HepG2 (cell line): ENCODE measurements around the gene SUV39H2. TPM values are rescaled to one million over a fixed set of nuclear protein-coding genes. Genes with fewer than 3 reads are reported as not detected.
A peak's percentile ranks its signal among the peaks of the same experiment; 100 is the strongest.

Experiments
- ARID2 ChIP-seq: sonication (generic); formaldehyde crosslinking; IDR thresholded peaks from 2 replicates; pipeline ENCODE4 v1.8.1; 2022; ENCODE audit warnings: mild to moderate bottlenecking, missing genetic modification reagents, borderline replicate concordance
- CREBL2 ChIP-seq: sonication (generic); formaldehyde crosslinking; IDR thresholded peaks from 2 replicates; pipeline ENCODE4 v1.8.1; 2023; ENCODE audit warnings: missing genetic modification reagents, mild to moderate bottlenecking, borderline replicate concordance
- FOXK1 ChIP-seq: sonication (generic); formaldehyde crosslinking; IDR thresholded peaks from 2 replicates; pipeline ENCODE4 v1.4.0; 2020; ENCODE audit warnings: low read depth, missing genetic modification reagents, borderline replicate concordance
- HNF4A ChIP-seq: sonication (generic); formaldehyde crosslinking; IDR thresholded peaks from 2 replicates; pipeline ENCODE4 v1.4.0; 2020; ENCODE audit warnings: missing genetic modification reagents
- IRF2 ChIP-seq: IDR thresholded peaks from 2 replicates; pipeline ENCODE4 v1.6.1; 2018; ENCODE audit warnings: missing genetic modification reagents, missing compliant biosample characterization
- KLF11 ChIP-seq: IDR thresholded peaks from 2 replicates; pipeline ENCODE4 v1.6.1; 2016; ENCODE audit warnings: missing compliant biosample characterization
- MATR3 ChIP-seq: sonication (generic); formaldehyde crosslinking; IDR thresholded peaks from 2 replicates; pipeline ENCODE4 v1.4.0; 2020; ENCODE audit warnings: missing genetic modification reagents
- PAX8 ChIP-seq: sonication (generic); formaldehyde crosslinking; IDR thresholded peaks from 2 replicates; pipeline ENCODE4 v1.8.0; 2022; ENCODE audit warnings: mild to moderate bottlenecking, missing genetic modification reagents, borderline replicate concordance
- SMARCC2 ChIP-seq: fragments of 450-650 bp; IDR thresholded peaks from 2 replicates; pipeline ENCODE4 v1.6.1; 2017; ENCODE audit warnings: antibody characterized with exemption, mild to moderate bottlenecking
- SNAI1 ChIP-seq: sonication (generic); formaldehyde crosslinking; IDR thresholded peaks from 2 replicates; pipeline ENCODE4 v1.5.0; 2020; ENCODE audit warnings: mild to moderate bottlenecking, missing genetic modification reagents, borderline replicate concordance
- TBX2 ChIP-seq: sonication (generic); formaldehyde crosslinking; IDR thresholded peaks from 2 replicates; pipeline ENCODE4 v1.5.0; 2020; ENCODE audit warnings: missing genetic modification reagents, mild to moderate bottlenecking, borderline replicate concordance
- TGIF2 ChIP-seq: IDR thresholded peaks from 2 replicates; pipeline ENCODE4 v1.6.1; 2016; ENCODE audit warnings: control low read depth, missing compliant biosample characterization
- ZNF337 ChIP-seq: sonication (generic); formaldehyde crosslinking; IDR thresholded peaks from 2 replicates; pipeline ENCODE4 v1.5.1; 2020; ENCODE audit warnings: missing genetic modification reagents, low read depth, mild to moderate bottlenecking, borderline replicate concordance
- ZNF556 ChIP-seq: sonication (generic); formaldehyde crosslinking; IDR thresholded peaks from 2 replicates; pipeline ENCODE4 v1.4.0; 2020; ENCODE audit warnings: mild to moderate bottlenecking, missing genetic modification reagents, borderline replicate concordance
- ZNF558 ChIP-seq: sonication (generic); formaldehyde crosslinking; IDR thresholded peaks from 2 replicates; pipeline ENCODE4 v1.9.0; 2022; ENCODE audit warnings: mild to moderate bottlenecking, missing genetic modification reagents, borderline replicate concordance
- ZNF607 ChIP-seq: sonication (generic); formaldehyde crosslinking; IDR thresholded peaks from 2 replicates; pipeline ENCODE4 v1.5.1; 2020; ENCODE audit warnings: missing genetic modification reagents, mild to moderate bottlenecking, borderline replicate concordance
- ZNF614 ChIP-seq: IDR thresholded peaks from 2 replicates; pipeline ENCODE4 v1.6.1; 2018; ENCODE audit warnings: missing biosample characterization, missing genetic modification reagents, inconsistent platforms, borderline replicate concordance
- ZNF670 ChIP-seq: sonication (generic); formaldehyde crosslinking; IDR thresholded peaks from 2 replicates; pipeline ENCODE4 v1.8.0; 2022; ENCODE audit warnings: mild to moderate bottlenecking, missing genetic modification reagents, borderline replicate concordance
- polyA plus RNA-seq, 8 experiments: library from polyadenylated mRNA; depleted of rRNA in 3 of 8; stranded (reverse) in 7 of 8; unstranded in 1 of 8; fragments of >200 nt; fragmentation: Illumina TruSeq in 4 of 8; extraction: Trizol in 4 of 8; gene quantifications; 2 replicates each; pipeline versions ENCODE4 v1.2.1 to v1.2.3, GENCODE V29; 2011 to 2016; ENCODE audit warnings: low read depth in 4 of 8, missing spikeins in 1 of 8, mixed read lengths in 1 of 8; ENCODE audit not compliant: insufficient read depth in 1 of 8
- total RNA-seq, 5 experiments: library from RNA; depleted of rRNA; stranded (reverse); fragments of >200 nt; fragmentation: Illumina TruSeq; extraction: Trizol; gene quantifications; 2 replicates each; pipeline ENCODE4 v1.2.3, GENCODE V29; 2016; ENCODE audit warnings: low read depth in 1 of 5
- TF ChIP-seq, protein P1 (sequence below): sonication (generic); formaldehyde crosslinking; IDR thresholded peaks from 2 replicates; pipeline ENCODE4 v1.4.0; 2020; ENCODE audit warnings: missing genetic modification reagents, borderline replicate concordance
- TF ChIP-seq, protein P2 (sequence below): sonication (generic); formaldehyde crosslinking; IDR thresholded peaks from 2 replicates; pipeline ENCODE4 v1.4.0; 2020; ENCODE audit warnings: missing genetic modification reagents, borderline replicate concordance
- TF ChIP-seq, protein P3 (sequence below): sonication (generic); formaldehyde crosslinking; IDR thresholded peaks from 2 replicates; pipeline ENCODE4 v1.8.1; 2023; ENCODE audit warnings: mild to moderate bottlenecking, missing genetic modification reagents, borderline replicate concordance

SUV39H2 gene
- total and polyA plus RNA-seq, 2 of the 13 experiments (the other 11 are each of a cell fraction or from before 2014, with no cell fraction given), result 9.0 to 44.3 TPM

DNA sequence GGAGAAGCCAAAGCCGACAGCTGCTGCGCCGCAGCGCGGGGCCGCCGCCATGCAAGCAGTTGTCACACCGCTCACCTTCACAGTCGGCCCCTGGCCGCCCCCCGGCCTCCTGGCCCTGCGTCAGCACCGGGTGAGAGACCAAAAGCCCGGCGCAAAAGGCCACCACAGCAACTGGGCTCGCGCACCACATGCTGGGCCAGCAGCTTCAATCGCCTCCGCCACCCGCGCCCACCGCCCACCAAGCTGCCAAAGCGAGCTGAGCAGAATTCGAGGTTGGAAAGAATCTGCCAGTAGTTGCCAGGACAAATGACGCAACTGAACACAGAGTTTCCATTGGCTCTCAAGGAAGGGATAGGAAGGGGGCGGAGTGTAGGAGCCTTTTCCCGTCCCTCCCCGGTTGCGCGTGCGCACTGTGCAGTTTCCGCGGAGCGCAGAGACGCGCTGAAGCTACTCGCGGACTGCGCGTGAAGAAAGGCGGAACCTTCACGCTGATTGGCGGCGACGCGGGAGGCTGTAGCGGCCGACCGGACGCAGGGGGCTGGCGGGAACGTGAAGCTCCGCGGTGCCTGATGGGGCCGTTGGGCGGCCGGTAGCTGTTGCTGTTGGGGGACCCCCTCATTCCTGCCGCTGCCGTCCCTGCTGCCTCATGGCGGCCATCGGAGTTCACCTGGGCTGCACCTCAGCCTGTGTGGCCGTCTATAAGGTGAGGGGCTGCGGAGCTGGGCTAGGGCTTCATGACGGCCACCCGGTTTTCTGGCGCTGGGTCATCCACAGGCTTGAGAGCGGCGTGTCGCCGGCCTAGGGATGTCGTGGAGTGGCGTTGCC is 40.7 kb upstream of the SUV39H2 start, which contains the start of the genes CDNF, HSPA14 and MSANTD7 (continued):
- TF ChIP-seq, protein P1, sequence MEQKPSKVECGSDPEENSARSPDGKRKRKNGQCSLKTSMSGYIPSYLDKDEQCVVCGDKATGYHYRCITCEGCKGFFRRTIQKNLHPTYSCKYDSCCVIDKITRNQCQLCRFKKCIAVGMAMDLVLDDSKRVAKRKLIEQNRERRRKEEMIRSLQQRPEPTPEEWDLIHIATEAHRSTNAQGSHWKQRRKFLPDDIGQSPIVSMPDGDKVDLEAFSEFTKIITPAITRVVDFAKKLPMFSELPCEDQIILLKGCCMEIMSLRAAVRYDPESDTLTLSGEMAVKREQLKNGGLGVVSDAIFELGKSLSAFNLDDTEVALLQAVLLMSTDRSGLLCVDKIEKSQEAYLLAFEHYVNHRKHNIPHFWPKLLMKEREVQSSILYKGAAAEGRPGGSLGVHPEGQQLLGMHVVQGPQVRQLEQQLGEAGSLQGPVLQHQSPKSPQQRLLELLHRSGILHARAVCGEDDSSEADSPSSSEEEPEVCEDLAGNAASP (CRISPR knock-in tag), result no peak
- peak; percentile 67; the same call in 1 of the 2 replicates for TF ChIP-seq FOXK1 (CRISPR knock-in tag)
- TF ChIP-seq ZNF614, result no peak; the same call in 1 of the 2 replicates
- TF ChIP-seq IRF2 (CRISPR knock-in tag), result peak; percentile 60; the same call in 1 of the 2 replicates
- TF ChIP-seq, protein P2, sequence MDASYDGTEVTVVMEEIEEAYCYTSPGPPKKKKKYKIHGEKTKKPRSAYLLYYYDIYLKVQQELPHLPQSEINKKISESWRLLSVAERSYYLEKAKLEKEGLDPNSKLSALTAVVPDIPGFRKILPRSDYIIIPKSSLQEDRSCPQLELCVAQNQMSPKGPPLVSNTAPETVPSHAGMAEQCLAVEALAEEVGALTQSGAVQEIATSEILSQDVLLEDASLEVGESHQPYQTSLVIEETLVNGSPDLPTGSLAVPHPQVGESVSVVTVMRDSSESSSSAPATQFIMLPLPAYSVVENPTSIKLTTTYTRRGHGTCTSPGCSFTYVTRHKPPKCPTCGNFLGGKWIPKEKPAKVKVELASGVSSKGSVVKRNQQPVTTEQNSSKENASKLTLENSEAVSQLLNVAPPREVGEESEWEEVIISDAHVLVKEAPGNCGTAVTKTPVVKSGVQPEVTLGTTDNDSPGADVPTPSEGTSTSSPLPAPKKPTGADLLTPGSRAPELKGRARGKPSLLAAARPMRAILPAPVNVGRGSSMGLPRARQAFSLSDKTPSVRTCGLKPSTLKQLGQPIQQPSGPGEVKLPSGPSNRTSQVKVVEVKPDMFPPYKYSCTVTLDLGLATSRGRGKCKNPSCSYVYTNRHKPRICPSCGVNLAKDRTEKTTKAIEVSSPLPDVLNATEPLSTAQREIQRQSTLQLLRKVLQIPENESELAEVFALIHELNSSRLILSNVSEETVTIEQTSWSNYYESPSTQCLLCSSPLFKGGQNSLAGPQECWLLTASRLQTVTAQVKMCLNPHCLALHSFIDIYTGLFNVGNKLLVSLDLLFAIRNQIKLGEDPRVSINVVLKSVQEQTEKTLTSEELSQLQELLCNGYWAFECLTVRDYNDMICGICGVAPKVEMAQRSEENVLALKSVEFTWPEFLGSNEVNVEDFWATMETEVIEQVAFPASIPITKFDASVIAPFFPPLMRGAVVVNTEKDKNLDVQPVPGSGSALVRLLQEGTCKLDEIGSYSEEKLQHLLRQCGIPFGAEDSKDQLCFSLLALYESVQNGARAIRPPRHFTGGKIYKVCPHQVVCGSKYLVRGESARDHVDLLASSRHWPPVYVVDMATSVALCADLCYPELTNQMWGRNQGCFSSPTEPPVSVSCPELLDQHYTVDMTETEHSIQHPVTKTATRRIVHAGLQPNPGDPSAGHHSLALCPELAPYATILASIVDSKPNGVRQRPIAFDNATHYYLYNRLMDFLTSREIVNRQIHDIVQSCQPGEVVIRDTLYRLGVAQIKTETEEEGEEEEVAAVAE (CRISPR knock-in tag), result no peak
- no peak for TF ChIP-seq KLF11 (CRISPR knock-in tag)
- no peak for TF ChIP-seq SMARCC2
- TF ChIP-seq HNF4A, result no peak
- no peak for TF ChIP-seq MATR3
- peak; percentile 73; the same call in 1 of the 2 replicates for TF ChIP-seq ZNF558 (CRISPR knock-in tag)
- 0 out of 2 replicates have a peak, but pooled peaks have one; percentile 51 for TF ChIP-seq CREBL2
- TF ChIP-seq, protein P3, sequence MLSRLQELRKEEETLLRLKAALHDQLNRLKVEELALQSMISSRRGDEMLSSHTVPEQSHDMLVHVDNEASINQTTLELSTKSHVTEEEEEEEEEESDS, result no peak
- no peak for TF ChIP-seq SNAI1
- TF ChIP-seq ZNF607 (CRISPR knock-in tag), result peak; percentile 70; the same call in 1 of the 2 replicates
- no peak for TF ChIP-seq ARID2 (CRISPR knock-in tag)
- TF ChIP-seq ZNF670 (CRISPR knock-in tag), result no peak
- TF ChIP-seq ZNF556, result peak; percentile 19; the same call in 1 of the 2 replicates
- peak; percentile 42 for TF ChIP-seq TBX2 (CRISPR knock-in tag)
- 0 out of 2 replicates have a peak, but pooled peaks have one; percentile 50 for TF ChIP-seq TGIF2 (CRISPR knock-in tag)
- TF ChIP-seq PAX8 (CRISPR knock-in tag), result no peak; the same call in 1 of the 2 replicates
- TF ChIP-seq ZNF337, result 0 out of 2 replicates have a peak, but pooled peaks have one; percentile 59
